IMR-90 (cell line): Measurements from ENCODE around the gene ACTR10.

Experiments
- BHLHE40 ChIP-seq: fragments of 150-350 bp; IDR thresholded peaks from 2 replicates; pipeline ENCODE4 v1.6.1; 2016; ENCODE audit warnings: mild to moderate bottlenecking, low read depth, low read length
- CEBPB ChIP-seq: IDR thresholded peaks from 2 replicates; pipeline ENCODE4 v1.6.1; 2012; ENCODE audit warnings: low read depth, low read length, improper control_type of control experiment
- FOS ChIP-seq: fragments of 150-350 bp; IDR thresholded peaks from 2 replicates; pipeline ENCODE4 v1.6.1; 2016; ENCODE audit warnings: low read depth, low read length
- MAFK ChIP-seq: IDR thresholded peaks from 2 replicates; pipeline ENCODE4 v1.6.1; 2012; ENCODE audit warnings: low read depth, low read length, improper control_type of control experiment
- MAZ ChIP-seq: IDR thresholded peaks from 2 replicates; pipeline ENCODE4 v1.6.1; 2012; ENCODE audit warnings: low read depth, mild to moderate bottlenecking, low read length, improper control_type of control experiment, moderate library complexity, borderline replicate concordance
- NFE2L2 ChIP-seq: fragments of 150-350 bp; IDR thresholded peaks from 2 replicates; pipeline ENCODE4 v1.6.1; 2016; ENCODE audit warnings: low read depth, mild to moderate bottlenecking, low read length
- POLR2A ChIP-seq: IDR thresholded peaks from 2 replicates; pipeline ENCODE4 v1.6.1; 2012; ENCODE audit warnings: mild to moderate bottlenecking, low read depth, low read length
- RAD21 ChIP-seq: IDR thresholded peaks from 2 replicates; pipeline ENCODE4 v1.6.1; 2012; ENCODE audit warnings: low read length, improper control_type of control experiment
- RCOR1 ChIP-seq: IDR thresholded peaks from 2 replicates; pipeline ENCODE4 v1.6.1; 2012; ENCODE audit warnings: mild to moderate bottlenecking, low read length, improper control_type of control experiment; ENCODE audit not compliant: insufficient replicate concordance
- RFX5 ChIP-seq: IDR thresholded peaks from 2 replicates; pipeline ENCODE4 v1.8.0; 2012; ENCODE audit warnings: low read depth, mild to moderate bottlenecking, low read length, moderate library complexity
- SMC3 ChIP-seq: fragments of 150-350 bp; IDR thresholded peaks from 2 replicates; pipeline ENCODE4 v1.6.1; 2016; ENCODE audit warnings: low read depth, mild to moderate bottlenecking, antibody characterized with exemption, low read length, moderate library complexity
- TF ChIP-seq, protein P1 (sequence below): conservative IDR thresholded peaks from 2 replicates; pipeline ENCODE4 v1.5.1; 2012; ENCODE audit warnings: mild to moderate bottlenecking, low read depth, low read length, improper control_type of control experiment
- TF ChIP-seq, protein P2 (sequence below): fragments of 150-350 bp; IDR thresholded peaks from 2 replicates; pipeline ENCODE4 v1.6.1; 2017; ENCODE audit warnings: mild to moderate bottlenecking, antibody characterized with exemption, low read length, low read depth

DNA sequence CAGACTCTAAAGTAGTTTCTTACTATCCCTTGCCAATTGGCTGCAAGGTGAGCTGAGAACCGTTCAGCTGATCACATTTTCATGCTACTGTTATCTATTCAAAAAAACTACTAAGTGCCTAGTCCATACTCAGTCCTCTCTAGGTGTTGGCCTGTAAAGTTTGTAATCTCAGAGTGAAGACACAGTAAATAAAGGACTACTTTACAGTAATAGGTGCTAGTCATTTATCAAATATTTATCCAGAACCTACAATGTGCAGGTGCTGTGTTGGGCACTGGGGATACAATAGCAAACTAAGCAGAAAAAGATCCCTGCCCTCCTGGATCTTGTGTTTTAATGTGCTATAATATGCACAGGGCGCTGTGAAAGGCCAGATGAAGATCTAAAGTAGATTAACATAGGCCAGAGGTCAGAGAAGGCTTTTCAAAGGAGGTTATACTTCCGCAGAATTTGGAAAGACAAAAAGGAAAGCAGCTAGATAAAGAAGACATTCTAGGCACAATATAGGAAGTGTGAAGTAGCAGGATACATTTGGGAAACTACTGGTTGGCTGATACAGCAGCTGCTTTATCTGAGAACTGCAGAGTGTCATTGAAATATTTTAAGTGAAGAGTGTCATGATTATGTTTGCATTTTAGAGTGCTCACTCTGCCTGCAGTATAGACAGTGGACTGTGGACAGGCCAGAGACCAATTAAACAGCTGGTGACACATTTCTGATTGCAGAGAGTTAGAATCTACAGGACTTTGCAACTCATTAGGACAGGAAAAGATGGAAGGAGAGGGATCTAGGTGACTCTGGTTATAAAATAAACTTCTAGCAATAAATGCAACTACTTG lies 8.0 kb upstream of the ACTR10 start:
- TF ChIP-seq, protein P1, sequence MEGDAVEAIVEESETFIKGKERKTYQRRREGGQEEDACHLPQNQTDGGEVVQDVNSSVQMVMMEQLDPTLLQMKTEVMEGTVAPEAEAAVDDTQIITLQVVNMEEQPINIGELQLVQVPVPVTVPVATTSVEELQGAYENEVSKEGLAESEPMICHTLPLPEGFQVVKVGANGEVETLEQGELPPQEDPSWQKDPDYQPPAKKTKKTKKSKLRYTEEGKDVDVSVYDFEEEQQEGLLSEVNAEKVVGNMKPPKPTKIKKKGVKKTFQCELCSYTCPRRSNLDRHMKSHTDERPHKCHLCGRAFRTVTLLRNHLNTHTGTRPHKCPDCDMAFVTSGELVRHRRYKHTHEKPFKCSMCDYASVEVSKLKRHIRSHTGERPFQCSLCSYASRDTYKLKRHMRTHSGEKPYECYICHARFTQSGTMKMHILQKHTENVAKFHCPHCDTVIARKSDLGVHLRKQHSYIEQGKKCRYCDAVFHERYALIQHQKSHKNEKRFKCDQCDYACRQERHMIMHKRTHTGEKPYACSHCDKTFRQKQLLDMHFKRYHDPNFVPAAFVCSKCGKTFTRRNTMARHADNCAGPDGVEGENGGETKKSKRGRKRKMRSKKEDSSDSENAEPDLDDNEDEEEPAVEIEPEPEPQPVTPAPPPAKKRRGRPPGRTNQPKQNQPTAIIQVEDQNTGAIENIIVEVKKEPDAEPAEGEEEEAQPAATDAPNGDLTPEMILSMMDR: no peak
- TF ChIP-seq MAZ (no peak), POLR2A (no peak), CEBPB (no peak), RFX5 (no peak), BHLHE40 (no peak), RCOR1 (no peak), MAFK (no peak), FOS (no peak), RAD21 (no peak), SMC3 (no peak), NFE2L2 (no peak)
- TF ChIP-seq, protein P2, sequence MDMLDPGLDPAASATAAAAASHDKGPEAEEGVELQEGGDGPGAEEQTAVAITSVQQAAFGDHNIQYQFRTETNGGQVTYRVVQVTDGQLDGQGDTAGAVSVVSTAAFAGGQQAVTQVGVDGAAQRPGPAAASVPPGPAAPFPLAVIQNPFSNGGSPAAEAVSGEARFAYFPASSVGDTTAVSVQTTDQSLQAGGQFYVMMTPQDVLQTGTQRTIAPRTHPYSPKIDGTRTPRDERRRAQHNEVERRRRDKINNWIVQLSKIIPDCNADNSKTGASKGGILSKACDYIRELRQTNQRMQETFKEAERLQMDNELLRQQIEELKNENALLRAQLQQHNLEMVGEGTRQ: no peak
